ENCODE results near the gene PSME3. TPM values are rescaled to one million over a fixed set of nuclear protein-coding genes. Genes with fewer than 3 reads are reported as not detected.

PSME3 gene
- total and polyA plus RNA-seq, 2 of the 13 experiments (the other 11 are each of a cell fraction or from before 2014, with no cell fraction given) = 66.3 to 135 TPM

- TF ChIP-seq ZFP62 (CRISPR knock-in tag; IDR thresholded peaks at IDR 0.05) (no peak), ZNF33A (CRISPR knock-in tag; IDR thresholded peaks at IDR 0.05; ENCODE audit: borderline replicate concordance) (no peak), ATF2 (CRISPR knock-in tag; IDR thresholded peaks at IDR 0.05) (no peak), TRIM24 (CRISPR knock-in tag; IDR thresholded peaks at IDR 0.05) (0 out of 2 replicates have a peak, but pooled peaks have one; percentile 24), NFIB (CRISPR knock-in tag; IDR thresholded peaks at IDR 0.05; ENCODE audit: borderline replicate concordance) (0 out of 2 replicates have a peak, but pooled peaks have one; percentile 39), ZNF816 (CRISPR knock-in tag; IDR thresholded peaks at IDR 0.05; ENCODE audit: borderline replicate concordance) (0 out of 2 replicates have a peak, but pooled peaks have one; percentile 45), SSRP1 (CRISPR knock-in tag; IDR thresholded peaks at IDR 0.05) (peak; percentile 92; the same call in 1 of the 2 replicates), POLR2AphosphoS5 (IDR thresholded peaks at IDR 0.05; ENCODE audit: low read depth, low read length) (peak; percentile 30; the same call in 1 of the 2 replicates), SYNCRIP (IDR thresholded peaks at IDR 0.05; ENCODE audit: insufficient read depth, low read depth, low read length) (no peak), MIER3 (CRISPR knock-in tag; IDR thresholded peaks at IDR 0.05; ENCODE audit: borderline replicate concordance) (no peak), ZC3H13 (CRISPR knock-in tag; IDR thresholded peaks at IDR 0.05) (no peak), ATF5 (CRISPR knock-in tag; IDR thresholded peaks at IDR 0.05; ENCODE audit: low read depth) (no peak), ZNF24 (IDR thresholded peaks at IDR 0.05) (no peak), GLI4 (CRISPR knock-in tag; IDR thresholded peaks at IDR 0.05; ENCODE audit: borderline replicate concordance) (0 out of 2 replicates have a peak, but pooled peaks have one; percentile 70), KDM5B (CRISPR knock-in tag; IDR thresholded peaks at IDR 0.05; ENCODE audit: borderline replicate concordance) (no peak), RBM22 (optimal IDR thresholded peaks at IDR 0.05; ENCODE audit: low read length) (peak; percentile 71), POLR2G (IDR thresholded peaks at IDR 0.05; ENCODE audit: low read depth, low read length) (no peak; the same call in 1 of the 2 replicates), POLR2AphosphoS2 (IDR thresholded peaks at IDR 0.05; ENCODE audit: low read depth, low read length) (0 out of 2 replicates have a peak, but pooled peaks have one; percentile 39), ZKSCAN1 (IDR thresholded peaks at IDR 0.05; ENCODE audit: low read length) (peak; percentile 91), AGO2 (optimal IDR thresholded peaks at IDR 0.05; ENCODE audit: low read depth, low read length) (peak; percentile 42)
- ATAC-seq = no peak
- CTCF ChIA-PET (ENCODE audit: low intra/inter-chr PET ratio, low total read pairs) = no interaction called here
- intact Hi-C loops (cut with micrococcal nuclease; ENCODE audit: unreplicated experiment) = no loop called here
- BruUV-seq (replicated peaks) = no TSS peak
- peak overlapping the region; percentile 58 for H3K27ac ChIP-seq (ENCODE audit: extremely low read length, insufficient read depth, low read length)
- H3K4me1 ChIP-seq (ENCODE audit: insufficient read depth, low read length) = peaks cover 65% of the 10 kb centered on the region
- H3K36me3 ChIP-seq (replicated peaks in 1 of 2; ENCODE audit: control insufficient read depth in 1 of 2, insufficient read depth in 2 of 2, low read length in 2 of 2) = peaks cover 2 to 8% of the 10 kb centered on the region in 2 experiments; a peak in 4 of 5 replicates
- in situ Hi-C loops (cut with HindIII; ENCODE audit: extremely low pct_ligation_motif_present, low pct_unique_long_range_greater_than_20kb) = no loop called here
- H3K4me3 ChIP-seq (replicated peaks in 1 of 3; ENCODE audit: insufficient read depth in 1 of 3, low read depth in 2 of 3, low read length in 3 of 3) = no peak overlapping the region
- no peaks in the 10 kb centered on the region; a peak in 1 of 5 replicates for H3K27me3 ChIP-seq (ENCODE audit: control insufficient read depth in 1 of 2, insufficient read depth in 2 of 2, low read length in 2 of 2)
- no peak for FAIRE-seq
- WGBS (ENCODE audit: low lambda C conversion rate) = 93% methylated on average over 5 of the region's 5 CpGs
- peaks cover 10% of the 10 kb centered on the region for H3K79me2 ChIP-seq (ENCODE audit: insufficient read depth, low read length)
- no peak overlapping the region for H3K4me2 ChIP-seq (ENCODE audit: low read depth, low read length)
- H3K9ac ChIP-seq (ENCODE audit: insufficient read depth, low read depth, low read length) = no peak overlapping the region
- no peaks in the 10 kb centered on the region for H3K9me3 ChIP-seq (ENCODE audit: low read length)
- DNase-seq (ENCODE audit: low spot score) = no peak
- no peak overlapping the region for H2AFZ ChIP-seq (ENCODE audit: low read length)
- POLR2A ChIA-PET = interaction anchor here (0.9 to 12.5 kb wide), 6 partner anchors 10 to 41 kb away, joined by 3 to 278 read pairs (median 10); partner anchors contain the start of genes PSME3, VPS25 and WNK4
- no peaks in the 10 kb centered on the region for H4K20me1 ChIP-seq (ENCODE audit: insufficient read depth, low read length)
Observed at GRCh38 chr17:42792545-42792944, 40.7 kb upstream of the PSME3 start.

All from HepG2 (cell line).